HG03575 (cell line): ENCODE results near the gene FCSK.
"Not testable (repeated sequence)": the region's sequence is repeated elsewhere in the genome, so short reads cannot be mapped to it uniquely, and the experiment has no call there.

Experiments used
- ATAC-seq: cut with Tn5 transposase; IDR thresholded peaks from one replicate; pipeline ENCODE4 v1.9.1; 2021; ENCODE audit not compliant: unreplicated experiment, insufficient number of reproducible peaks, low FRiP score; ENCODE audit errors: extremely low read depth

The FCSK gene

DNA sequence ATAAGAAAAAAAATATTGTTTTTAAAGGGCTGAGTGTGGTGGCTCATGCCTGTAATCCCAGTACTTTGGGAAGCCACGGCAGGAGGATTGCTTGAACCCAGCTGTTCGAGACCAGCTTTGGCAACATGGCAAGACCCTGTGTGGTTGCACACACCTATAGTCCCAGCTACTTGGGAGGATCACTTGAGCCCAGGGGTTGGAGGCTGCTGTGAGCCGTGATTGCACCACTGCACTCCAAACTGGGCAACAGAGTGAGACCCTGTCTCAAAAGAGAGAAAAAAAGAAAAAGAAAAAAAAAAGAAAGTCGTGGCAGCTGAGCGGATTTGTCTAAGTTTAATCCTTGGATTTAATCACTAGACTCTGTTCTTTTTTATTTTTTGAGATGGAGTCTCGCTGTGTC, 6.3 kb upstream of the FCSK start:
- ATAC-seq = no peak

DNA sequence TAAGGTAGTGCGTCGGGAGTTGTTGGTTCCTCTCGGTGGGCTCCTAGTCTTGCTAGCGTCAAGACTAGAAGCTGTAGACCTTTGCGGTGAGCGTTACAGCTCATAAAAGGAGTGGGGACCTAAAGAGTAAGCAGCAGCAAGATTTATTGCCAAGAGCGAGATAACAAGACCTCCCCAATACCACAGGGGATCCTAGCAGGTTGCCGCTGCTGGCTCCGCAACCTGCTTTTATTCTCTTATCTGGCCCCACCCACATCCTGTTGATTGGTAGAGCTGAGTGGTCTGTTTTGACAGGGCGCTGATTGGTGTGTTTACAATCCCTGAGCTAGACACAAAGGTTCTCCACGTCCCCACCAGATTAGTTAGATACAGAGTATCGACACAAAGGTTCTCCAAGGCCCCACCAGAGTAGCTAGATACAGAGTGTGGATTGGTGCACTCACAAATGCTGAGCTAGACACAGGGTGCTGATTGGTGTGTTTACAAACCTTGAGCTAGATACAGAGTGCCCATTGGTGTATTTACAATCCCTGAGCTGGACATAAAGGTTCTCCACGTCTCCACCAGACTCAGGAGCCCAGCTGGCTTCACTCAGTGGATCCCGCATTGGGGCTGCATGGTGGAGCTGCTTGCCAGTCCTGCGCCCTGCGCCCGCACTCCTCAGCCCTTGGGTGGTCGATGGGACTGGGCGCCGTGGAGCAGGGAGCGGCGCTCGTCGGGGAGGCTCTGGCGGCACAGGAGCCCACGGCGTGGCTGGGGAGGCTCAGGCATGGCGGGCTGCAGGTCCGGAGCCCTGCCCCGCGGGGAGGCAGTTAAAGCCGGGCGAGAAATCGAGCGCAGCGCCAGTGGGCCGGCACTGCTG, 4.0 kb upstream of the FCSK start:
- not testable (repeated sequence) for ATAC-seq

DNA sequence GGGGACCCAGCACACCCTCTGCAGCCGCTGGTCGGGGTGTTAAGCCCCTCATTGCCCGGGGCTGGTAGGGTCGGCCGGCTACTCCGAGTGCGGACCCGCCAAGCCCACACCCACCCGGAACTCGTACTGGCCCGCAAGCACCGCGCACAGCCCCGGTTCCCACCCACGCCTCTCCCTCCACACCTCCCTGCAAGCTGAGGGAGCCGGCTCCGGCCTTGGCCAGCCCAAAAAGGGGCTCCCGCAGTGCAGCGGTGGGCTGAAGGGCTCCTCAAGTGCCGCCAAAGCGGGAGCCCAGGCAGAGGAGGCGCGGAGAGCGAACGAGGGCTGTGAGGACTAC, 3.4 kb upstream of the FCSK start:
- ATAC-seq = not testable (repeated sequence)

DNA sequence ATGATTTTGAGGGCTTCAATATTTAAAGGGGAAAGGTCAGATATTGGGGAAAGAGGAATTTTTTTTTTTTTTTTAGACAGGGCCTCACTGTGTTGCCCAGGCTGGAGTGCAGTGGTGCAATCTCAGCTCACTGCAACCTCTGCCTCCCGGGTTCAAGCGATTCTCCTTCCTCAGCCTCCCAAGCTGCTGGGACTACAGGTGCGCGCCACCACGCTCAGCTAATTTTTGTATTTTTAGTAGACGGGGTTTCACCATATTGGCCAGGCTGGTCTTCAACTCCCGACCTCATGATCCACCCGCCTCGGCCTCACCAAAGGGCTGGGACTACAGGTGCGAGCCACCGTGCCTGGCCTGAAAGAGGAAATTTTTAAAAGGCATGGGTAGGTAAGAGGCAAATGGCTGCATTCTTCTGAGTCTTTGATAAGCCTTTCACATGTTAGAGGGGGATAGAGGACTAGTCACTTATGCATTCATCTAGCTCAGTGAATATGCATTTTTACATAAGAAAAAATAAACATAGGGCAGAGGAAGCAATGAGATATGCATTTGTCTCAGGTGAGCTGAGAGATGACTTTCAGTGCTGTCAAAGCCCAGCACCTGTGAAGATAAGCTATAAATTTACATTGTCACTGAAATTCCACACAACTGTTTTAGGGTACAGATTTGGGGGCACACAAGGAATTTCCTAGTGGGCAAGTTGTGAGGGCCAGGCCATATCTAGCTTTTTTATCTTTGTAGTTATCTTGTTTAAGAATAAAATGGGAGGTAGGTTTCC, 1.1 kb upstream of the FCSK start:
- ATAC-seq = no peak

DNA sequence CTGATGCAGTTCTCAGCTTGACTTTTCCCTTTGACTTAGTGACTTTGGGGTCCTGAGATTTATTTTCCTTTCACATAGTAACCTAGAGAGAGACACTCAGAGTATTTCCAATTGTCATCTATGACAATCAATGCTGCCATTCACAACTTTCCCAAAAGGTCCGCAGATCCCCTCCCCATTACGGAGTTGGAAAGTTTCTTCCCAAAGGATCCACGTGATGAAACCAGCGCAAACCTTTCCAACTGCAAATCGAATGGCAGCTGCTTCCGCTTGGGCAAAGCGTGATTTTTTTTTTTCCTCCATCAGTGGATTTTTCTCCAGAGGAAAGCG, 538 bp upstream of the FCSK start:
- ATAC-seq = no peak

DNA sequence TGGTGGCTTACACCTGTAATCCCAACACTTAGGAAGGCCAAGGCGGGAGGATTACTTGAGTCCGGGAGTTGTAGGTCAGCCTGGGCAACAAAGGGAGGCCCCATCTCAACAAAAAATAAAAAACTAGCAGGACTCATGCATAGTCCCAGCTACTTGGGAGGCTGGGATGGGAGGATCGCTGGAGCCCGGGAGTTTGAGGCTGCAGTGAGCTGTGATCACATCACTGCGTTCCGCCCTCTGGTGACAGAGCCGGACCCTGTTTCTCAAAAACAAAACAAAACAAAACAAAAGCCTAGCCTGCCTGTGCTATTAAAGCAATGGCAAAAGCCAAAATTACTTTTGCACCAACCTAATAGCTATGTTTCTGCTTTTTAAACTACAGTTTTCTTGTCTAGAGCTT, 1.5 kb downstream of the FCSK start:
- no peak for ATAC-seq

DNA sequence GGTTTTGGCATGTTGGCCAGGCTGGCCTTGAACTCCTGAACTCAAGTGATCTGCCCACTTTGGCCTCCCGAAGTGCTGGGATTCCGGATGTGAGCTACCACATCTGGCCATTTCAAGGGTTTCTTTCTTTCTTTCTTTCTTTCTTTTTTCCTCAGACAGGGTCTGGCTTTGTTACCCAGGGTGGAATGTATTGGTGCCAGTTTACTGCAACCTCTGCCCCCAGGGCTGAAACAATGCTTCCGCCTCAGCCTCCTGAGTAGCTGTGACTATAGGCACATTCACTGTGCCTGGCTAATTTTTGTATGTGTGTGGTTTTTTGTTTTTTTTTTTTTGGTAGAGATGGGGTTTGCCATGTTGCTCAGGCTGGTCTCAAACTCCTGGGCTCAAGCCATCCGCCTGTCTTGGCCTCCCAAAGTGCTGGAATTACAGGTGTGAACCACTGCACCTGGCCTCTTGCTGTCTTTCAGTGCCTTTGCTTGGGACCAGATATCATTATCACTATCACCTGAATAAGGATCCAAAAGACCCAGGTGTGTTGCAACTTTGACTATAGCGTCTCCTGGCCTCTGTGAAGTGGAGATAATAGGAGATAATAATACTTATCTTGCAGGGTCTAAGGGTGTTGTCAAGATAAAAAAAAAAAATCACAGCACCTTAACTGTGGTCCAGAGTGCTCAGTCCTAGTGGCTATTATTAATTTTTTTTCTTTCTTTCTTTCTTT, 3.2 kb downstream of the FCSK start:
- ATAC-seq = no peak

DNA sequence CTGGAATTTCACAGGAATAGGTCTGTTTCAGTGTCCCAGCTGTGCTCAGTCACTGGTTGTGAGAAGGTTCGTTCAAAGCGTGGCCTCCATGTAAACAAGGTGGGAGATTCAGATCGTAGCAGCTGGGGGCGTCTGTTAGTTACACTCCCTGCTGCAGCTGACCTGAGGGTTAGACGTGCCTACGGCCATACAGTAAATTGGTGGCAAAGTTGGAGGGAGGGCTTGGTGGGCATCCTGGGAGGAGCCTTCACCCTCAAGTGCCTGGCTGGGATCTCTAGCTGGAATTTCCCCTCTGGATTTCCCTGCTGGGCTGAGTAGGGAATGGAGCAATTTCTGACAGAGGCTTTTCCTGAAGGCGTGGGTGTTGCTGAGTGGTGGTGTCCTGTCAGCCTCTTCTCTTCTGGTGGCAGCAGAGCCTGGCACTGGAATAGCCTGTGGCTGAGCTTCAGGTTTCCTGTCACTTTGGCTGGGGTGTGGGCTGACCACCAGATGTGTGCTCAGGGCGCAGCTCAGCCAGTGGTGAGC, 6.4 kb downstream of the FCSK start:
- ATAC-seq = no peak

DNA sequence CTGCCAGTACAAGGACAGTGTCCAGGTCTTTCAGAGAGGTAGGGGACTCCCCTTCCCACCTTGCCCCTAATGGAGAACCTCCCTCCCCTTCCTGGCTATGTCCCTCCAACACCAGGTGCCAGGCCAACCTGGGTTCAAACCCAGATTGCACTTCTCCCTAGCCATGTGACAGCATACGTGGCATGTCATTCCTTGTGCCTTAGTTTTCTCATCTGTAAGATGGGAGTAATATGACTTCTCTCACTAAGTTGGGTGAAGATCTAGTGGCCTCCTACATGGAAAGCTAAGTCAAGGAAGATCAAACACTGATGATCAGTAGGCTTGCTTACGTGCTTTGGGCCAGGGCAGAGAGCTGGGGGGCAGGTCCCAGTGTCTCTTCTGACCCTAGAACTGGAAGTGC, 8.8 kb downstream of the FCSK start:
- no peak for ATAC-seq

DNA sequence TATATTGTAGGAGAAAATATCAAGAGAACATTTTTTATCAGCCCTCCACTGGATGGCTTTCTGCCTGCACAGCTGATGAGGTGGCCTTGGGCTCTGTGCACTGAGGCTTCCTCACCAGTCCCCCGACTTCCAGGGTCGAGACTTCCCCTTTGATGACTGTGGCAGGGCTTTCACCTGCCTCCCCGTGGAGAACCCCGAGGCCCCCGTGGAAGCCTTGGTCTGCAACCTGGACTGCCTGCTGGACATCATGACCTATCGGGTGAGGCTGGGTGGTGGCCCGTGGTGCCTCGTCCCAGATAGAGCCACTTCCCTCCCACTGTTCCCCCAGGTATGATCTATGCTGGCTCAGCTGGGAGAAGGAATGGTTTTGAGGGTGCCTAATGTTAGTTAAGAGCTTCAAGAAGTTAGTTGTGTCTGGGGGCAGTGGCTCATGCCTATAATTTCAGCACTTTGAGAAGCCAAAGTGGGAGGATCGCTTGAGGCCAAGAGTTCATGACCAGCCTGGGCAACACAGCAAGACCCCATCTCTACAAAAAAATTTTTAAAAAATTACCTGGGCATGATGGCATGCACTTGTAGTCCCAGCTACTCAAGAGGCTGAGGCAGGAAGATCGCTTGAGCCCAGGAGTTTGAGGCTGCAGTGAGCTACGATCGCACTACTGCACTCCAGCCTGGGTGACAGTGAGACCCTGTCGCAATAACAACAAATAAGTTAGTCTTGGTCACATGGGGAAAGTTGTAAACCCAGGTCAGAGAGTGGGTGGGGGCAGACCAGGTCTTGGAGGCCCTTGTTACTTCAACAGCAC, 11.8 kb downstream of the FCSK start:
- ATAC-seq = no peak

DNA sequence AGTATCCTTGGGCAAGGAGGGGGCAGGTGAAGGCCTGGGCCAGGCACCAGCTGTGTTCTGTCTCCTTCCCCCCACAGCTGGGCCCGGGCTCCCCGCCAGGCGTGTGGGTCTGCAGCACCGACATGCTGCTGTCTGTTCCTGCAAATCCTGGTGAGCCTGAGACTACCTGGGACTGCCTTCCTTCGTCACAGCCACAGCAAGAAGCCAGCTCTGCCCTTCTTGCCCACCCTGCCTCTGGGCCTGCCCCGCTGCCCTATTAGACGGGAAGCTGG, 12.3 kb downstream of the FCSK start:
- ATAC-seq = no peak

DNA sequence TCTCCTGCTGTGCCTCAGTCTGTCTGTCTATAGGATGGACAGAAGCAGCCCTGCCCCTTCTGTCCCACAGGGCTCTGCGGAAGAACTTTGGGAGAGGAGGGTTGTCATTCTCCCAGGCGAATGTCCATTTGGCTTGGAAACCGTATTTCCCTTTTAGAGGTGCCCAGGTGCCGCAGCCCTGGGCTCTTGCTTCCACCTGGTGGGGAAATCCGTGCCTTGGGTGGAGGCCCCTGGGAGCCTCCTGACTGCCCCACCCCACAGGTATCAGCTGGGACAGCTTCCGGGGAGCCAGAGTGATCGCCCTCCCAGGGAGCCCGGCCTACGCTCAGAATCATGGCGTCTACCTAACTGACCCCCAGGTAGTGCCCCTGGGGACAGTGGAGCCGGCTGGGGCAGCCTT, 12.7 kb downstream of the FCSK start:
- no peak for ATAC-seq

DNA sequence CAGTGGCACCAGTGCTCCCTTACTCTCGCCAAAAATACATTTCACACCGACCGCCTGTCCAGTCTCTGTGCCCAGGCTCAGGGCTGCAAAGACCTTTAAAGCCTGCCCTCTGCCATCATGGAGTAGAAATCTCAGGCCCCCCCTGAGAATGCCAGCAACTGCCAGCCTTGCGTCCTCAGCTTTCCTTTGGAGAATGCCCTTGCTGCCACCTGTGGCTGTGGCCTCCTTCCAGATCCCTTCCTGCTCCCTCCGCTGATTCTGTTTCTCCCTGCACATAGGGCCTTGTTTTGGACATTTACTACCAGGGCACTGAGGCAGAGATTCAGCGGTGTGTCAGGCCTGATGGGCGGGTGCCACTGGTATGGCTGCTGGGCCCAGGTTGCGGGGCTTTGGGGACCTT, 13.2 kb downstream of the FCSK start:
- no peak for ATAC-seq

DNA sequence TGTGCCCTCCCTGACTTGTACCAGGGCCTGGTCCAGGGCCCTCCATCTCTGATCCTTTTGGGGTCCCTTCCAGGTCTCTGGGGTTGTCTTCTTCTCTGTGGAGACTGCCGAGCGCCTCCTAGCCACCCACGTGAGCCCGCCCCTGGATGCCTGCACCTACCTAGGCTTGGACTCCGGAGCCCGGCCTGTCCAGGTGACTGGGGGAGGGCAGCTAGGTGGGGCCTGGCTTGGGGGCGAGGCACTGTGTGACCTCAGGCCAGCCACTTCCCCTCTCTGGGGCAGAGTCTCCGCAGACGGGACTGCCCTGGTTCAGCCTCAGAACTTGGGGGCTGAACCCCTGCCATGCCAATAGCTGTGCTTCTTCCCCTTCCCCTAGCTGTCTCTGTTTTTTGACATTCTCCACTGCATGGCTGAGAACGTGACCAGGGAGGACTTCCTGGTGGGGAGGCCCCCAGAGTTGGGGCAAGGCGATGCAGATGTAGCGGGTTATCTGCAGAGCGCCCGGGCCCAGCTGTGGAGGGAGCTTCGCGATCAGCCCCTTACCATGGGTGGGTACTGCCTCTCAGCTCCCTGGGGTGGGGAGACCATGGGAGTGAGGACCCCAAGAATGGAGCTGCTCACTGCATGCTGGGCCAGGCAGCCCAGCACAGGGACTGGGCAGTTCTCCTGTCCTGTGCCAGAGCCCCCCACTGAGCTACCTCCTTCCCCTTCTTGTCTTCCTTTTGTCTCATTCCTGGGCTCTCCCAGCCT, 14.6 kb downstream of the FCSK start:
- no peak for ATAC-seq

DNA sequence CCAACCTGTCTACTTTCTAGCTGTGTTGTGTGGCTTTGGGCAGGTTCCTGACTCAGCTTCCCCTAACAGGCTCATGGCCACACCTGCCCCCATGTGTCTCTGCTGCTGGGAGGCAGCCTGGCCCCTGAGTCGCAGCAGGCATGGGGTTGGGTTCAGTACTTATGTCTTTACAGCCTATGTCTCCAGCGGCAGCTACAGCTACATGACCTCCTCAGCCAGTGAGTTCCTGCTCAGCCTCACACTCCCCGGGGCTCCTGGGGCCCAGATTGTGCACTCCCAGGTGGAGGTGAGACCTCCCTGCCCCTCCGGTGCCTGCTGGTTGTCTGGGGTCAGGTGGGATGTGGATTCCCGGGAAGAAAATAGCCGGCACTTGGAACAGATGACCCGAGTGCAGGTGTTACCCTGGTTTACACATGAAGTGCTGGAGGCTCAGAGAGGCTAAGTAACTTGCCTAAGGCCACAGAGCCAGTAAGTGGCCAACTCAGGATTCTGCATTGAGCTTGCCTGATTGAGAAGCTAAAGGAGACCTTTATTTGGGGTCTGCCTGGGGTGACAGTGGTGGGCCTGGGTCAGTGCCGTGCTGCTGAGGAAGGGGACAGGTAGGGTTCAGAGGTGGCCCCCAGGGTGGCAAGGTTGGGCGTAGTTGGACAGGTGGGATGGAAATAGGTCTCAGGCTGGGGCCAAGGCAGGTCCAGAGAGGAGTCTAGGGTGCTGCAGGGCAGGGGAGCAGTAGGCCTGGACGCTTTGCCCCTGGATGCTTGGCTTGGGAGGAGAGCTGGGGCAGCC, 15.9 kb downstream of the FCSK start:
- no peak for ATAC-seq

DNA sequence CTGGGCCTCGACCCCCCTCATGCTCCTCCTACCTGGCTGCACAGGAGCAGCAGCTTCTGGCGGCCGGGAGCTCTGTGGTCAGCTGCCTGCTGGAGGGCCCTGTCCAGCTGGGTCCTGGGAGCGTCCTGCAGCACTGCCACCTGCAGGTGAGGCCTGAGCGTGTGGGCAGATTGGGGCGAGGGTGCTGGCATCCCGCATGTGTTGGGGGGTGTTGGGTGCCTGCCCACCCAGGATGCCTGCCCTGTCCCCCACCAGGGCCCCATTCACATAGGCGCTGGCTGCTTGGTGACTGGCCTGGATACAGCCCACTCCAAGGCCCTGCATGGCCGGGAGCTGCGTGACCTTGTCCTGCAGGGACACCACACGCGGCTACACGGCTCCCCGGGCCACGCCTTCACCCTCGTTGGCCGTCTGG, 16.5 kb downstream of the FCSK start:
- ATAC-seq = no peak

DNA sequence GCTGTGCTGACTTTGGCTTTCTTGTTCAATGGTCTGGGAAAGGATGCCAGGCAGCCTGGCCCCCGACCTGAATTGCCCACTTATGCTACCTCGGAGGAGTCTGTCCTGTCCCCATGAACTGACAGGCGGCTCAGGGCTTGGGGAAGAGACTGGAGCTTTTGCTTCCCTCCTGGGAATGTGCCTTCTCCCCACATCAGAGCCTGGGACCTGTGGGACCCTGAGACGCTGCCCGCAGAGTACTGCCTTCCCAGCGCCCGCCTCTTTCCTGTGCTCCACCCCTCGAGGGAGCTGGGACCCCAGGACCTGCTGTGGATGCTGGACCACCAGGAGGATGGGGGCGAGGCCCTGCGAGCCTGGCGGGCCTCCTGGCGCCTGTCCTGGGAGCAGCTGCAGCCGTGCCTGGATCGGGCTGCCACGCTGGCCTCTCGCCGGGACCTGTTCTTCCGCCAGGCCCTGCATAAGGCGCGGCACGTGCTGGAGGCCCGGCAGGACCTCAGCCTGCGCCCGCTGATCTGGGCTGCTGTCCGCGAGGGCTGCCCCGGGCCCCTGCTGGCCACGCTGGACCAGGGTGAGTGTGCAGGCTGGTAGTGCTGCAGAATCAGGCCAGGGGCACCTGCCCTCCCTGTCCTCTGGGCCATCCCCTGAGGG, 18.5 kb downstream of the FCSK start:
- ATAC-seq = no peak
